HG03095 (cell line): ENCODE data around the gene GTF3C6.
"Not testable (repeated sequence)": the region's sequence is repeated elsewhere in the genome, so short reads cannot be mapped to it uniquely, and the experiment has no call there.

Experiments
- ATAC-seq: cut with Tn5 transposase; IDR thresholded peaks from one replicate; pipeline ENCODE4 v1.9.1; 2021; ENCODE audit warnings: moderate library complexity; ENCODE audit not compliant: unreplicated experiment

The GTF3C6 gene

DNA sequence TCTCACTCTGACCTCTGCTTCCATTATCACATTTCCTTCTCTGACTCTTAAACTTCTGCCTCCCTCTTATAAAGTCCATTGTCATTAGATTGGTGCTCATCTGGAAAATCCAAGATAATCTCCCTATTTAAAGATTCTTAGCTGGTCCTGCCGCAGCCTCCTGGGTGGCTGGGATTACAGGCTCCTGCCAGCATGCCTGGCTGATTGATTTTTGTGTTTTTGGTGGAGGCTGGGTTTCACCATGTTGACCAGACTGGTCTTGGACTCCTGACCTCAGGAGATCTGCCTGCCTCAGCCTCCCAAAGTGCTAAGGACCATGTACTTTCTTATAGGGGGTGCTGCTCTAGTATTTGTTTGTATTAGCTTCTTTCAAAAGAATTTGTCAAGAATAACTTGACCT, 18.1 kb downstream of the GTF3C6 start:
- ATAC-seq: no peak

DNA sequence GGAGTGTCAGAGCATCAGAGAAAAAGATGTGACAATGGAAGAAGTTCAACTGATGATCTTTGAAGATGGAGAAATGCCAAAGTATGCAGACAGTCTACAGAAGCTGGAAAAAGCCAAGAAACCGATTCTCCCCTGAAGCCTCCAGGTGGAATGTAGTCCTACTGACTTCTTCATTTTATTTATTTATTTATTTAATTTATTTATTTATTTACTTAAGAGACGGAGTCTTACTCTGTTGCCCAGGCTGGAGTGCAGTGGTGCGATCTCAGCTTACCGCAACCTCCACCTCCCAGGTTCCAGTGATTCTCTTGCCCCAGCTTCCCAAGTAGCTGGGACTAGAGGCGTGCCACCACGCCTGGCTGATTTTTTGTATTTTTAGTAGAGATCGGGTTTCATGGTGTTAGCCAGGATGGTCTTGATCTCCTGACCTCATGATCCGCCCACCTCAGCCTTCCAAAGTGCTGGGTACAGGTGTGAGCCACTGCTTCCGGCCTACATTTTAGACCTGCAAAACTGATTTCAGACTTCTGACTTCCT, 21.1 kb downstream of the GTF3C6 start:
- no peak for ATAC-seq

DNA sequence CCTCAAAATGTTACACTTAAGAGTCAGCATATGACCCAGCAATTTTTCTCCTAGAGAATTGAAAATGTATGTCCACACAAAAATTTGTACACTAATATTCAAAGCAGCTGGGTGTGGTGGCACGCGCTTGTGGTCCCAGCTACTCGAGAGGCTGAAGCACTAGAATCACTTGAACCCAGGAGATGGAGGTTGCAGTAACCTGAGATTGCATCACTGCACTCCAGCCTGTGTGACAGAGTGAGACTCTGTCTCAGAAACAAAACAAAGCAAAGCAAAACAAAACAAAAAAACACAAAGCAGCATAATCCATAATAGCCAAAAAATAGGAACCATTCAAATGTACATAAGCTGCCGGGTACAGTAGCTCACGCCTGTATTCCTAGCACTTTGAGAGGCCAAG, 21.7 kb downstream of the GTF3C6 start:
- no peak for ATAC-seq

DNA sequence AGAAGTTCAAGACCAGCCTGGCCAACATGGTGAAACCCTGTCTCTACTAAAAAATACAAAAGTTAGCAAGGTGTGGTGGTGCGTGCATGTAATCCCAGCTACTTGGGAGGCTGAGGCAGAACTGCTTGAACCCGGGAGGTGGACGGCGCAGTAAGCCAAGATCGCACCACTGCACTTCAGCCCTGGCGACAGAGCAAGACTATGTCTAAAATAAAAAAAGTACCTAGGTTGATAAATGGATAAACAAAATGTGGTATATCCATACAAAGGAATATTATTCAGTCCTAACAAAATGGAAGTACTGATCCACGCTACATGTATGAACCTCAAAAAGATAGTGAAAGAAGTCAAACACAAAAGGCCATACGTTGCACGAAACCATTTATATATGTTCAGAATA, 22.1 kb downstream of the GTF3C6 start:
- ATAC-seq: no peak

DNA sequence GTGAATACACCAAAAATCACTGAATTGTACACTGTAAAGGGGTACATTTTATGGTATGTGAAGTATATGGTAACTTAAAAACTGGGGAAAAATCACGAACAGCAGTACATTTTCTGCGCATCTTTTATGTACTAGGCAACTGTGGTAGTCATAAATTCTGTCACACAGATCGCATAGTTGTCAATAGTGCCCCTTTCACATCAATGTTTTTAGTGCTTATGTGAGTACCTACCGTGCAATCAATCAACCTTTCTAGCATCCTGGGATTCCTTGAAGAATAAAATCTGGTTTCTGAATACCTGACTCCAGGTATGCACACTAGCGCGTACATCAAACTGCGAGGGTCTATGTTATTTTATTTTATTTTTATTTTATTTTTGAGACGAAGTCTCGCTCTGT, 22.7 kb downstream of the GTF3C6 start:
- ATAC-seq: no peak

DNA sequence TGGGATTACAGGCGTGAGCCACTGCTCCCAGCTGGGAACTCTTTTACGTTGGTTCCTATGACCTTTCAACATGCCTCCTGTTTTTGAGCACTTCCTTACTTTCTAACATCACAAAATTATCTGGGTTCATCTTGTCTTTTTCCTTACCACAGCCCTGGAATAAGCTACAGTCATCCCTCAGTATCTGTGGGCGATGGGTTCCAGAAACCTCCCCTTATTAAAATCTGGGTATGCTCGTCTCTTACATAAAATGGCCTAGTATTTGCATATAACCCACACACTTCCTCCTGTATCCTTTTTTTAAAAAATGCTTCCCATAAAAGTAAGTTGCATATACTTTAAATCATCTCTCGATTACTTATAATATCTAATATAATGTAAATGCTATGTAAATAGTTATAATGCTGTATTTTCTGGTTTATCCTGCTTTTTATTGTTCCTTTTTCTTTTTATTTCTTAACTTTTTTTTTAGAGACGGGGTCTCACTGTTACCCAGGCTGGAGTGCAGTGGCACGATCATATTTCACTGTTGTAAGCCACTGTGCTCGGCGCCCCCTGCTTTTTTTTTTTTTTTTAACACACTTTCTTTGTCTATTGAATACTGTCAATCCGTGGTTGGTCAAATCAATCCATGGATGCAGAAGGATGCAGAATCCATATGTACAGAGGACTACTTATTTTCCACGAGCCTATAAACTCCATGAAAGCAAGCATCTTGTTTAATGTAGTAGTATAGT, 32.5 kb downstream of the GTF3C6 start:
- no peak for ATAC-seq

GRCh38 chr6:110996691-110997090, 38.2 kb downstream of the GTF3C6 start:
- no peak for ATAC-seq

GRCh38 chr6:110999634-111000270, 41.2 kb downstream of the GTF3C6 start:
- ATAC-seq: no peak

DNA sequence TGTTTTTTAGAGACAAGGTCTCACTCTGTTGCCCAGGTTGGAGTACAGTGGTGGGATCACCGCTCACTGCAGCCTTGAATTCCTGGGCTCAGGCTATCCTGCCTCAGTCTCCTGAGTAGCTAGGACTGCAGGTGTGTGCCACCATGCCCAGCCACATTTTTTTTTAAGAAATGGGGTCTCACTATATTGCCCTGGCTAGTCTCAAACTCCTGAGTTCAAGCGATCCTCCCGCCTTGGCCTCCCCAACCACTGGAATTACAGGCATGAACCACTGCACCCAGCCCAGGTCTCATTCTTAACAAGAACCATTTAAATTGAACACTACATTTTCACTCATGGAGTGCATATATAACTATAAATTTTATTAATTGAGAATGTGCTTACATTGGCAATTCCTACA, 43.8 kb downstream of the GTF3C6 start:
- no peak for ATAC-seq

DNA sequence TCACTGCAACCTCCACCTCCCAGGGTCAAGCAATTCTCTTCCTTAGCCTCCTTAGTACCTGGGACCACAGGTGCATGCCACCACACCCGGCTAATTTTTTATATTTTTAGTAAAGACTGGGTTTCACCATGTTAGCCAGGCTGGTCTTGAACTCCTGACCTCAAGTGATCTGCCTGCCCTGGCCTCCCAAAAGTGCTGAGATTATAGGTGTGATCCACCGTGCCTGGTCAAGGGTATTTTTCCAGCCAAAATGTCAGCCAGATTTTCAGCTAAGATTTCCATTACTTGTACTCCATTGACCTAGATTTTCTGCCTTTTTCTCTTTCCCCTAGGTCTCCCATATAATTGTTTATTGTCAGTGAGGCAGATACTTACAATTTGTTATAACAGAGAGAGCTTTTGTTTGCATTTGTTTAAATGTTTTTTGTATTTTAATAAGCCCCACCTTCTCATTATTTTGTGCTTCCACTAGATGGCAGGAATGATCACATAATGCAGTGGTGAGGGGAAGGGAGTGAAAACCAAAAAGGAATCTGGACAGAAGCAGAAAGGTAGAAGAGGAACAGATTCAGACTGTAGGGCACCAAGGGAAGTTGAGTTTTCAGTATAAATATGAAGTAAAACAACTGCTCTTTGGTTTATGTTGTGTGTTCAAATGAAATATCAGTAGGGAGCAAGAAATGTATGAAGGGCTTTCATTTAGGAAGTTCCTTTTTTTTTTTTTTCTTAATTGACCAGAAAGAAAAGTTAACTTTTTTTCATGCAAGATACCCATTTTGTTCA, 53.0 kb downstream of the GTF3C6 start:
- no peak for ATAC-seq

DNA sequence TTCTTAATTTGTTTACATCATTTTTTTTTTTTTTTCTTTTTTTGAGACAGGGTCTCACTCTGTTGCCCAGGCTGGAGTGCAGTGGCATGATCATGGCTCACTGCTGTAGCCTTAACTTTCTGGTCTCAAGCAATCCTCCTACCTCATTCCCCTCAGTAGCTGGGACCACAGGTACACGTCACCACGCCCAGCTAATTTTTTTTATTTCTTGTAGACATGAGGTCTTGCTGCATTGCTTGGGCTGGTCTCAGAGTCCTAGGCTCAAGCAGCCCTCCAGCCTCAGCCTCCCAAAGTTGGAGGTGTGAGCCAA, 53.6 kb downstream of the GTF3C6 start:
- no peak for ATAC-seq

- not testable (repeated sequence) for ATAC-seq
These were observed 54.0 kb downstream of the GTF3C6 start for GRCh38 chr6:111012520-111012919.

- ATAC-seq: no peak
These were observed 54.8 kb downstream of the GTF3C6 start for GRCh38 chr6:111013144-111013915.

- no peak for ATAC-seq
These were observed 57.1 kb downstream of the GTF3C6 start for GRCh38 chr6:111015389-111016124.

DNA sequence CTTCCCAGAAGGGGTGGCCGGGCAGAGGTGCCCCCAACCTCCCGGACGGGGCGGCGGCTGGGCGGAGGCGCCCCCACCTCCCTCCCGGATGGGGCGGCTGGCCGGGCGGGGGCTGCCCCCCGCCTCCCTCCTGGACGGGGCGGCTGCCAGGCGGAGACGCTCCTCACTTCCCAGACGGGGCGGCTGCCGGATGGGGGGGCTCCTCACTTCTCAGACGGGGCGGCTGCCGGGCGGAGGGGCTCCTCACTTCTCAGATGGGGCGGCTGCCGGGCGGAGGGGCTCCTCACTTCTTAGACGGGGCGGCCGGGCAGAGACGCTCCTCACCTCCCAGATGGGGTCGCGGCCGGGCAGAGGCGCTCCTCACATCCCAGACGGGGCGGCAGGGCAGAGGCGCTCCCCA, 58.7 kb downstream of the GTF3C6 start:
- not testable (repeated sequence) for ATAC-seq
